ENCODE measurements around the gene CNTNAP4. TPM values are rescaled to one million over a fixed set of nuclear protein-coding genes. Genes with fewer than 3 reads are reported as not detected.

Gene CNTNAP4
- total and polyA plus RNA-seq, 2 of the 8 experiments (the other 6 are each of a cell fraction or from before 2014, with no cell fraction given): not detected

- CTCF ChIA-PET (ENCODE audit: partially characterized antibody): interaction anchor here (1.1 kb wide), 1 partner anchor 59 kb away, joined by 3 read pairs; no protein-coding TSS in a partner anchor
- no peak for FAIRE-seq
- 92% methylated on average over 5 of the region's 5 CpGs; no CpG with 5 or more reads in 1 of the 2 experiments for WGBS, 2 experiments (ENCODE audit: extremely low coverage in 1 of 2, insufficient coverage in 1 of 2, insufficient read length in 1 of 2, insufficient replicate concordance in 2 of 2, low coverage in 1 of 2, low lambda C conversion rate in 2 of 2, missing lambda C conversion rate in 1 of 2)
- TF ChIP-seq RBBP5 (IDR thresholded peaks at IDR 0.05; ENCODE audit: borderline replicate concordance, low read depth, low read length) (no peak), PHF8 (conservative IDR thresholded peaks at IDR 0.05; ENCODE audit: low read depth, low read length) (no peak), JUN (IDR thresholded peaks at IDR 0.05; ENCODE audit: low read depth, low read length) (no peak), NANOG (IDR thresholded peaks at IDR 0.05; ENCODE audit: insufficient read depth, low read depth, low read length, poor library complexity, severe bottlenecking) (no peak), MAFK (IDR thresholded peaks at IDR 0.05; ENCODE audit: low read depth, low read length) (no peak), CBX5 (IDR thresholded peaks at IDR 0.05; ENCODE audit: low read depth, low read length) (no peak), ATF2 (IDR thresholded peaks at IDR 0.05; ENCODE audit: low read length) (no peak), SP4 (IDR thresholded peaks at IDR 0.05; ENCODE audit: low read length) (no peak), POU5F1 (IDR thresholded peaks at IDR 0.05; ENCODE audit: low read depth, low read length) (no peak), E2F6 (IDR thresholded peaks at IDR 0.05) (no peak), POLR2A (IDR thresholded peaks at IDR 0.05; ENCODE audit: control extremely low read depth in 1 of 2, low read depth in 2 of 2, low read length in 2 of 2) (no peak)
Measured at GRCh38 chr16:76532188-76532973, 255.2 kb downstream of the CNTNAP4 start.

More at GRCh38 chr16:76532188-76532973, 255.2 kb downstream of the CNTNAP4 start:
- H3K79me2 ChIP-seq (ENCODE audit: control insufficient read depth in 1 of 2, insufficient read depth in 2 of 2, low read length in 2 of 2): no peaks in the 10 kb centered on the region
- H3K56ac ChIP-seq (replicated peaks; ENCODE audit: insufficient read length, low read depth, low read length): no peak overlapping the region
- no peak overlapping the region for H3K27ac ChIP-seq (ENCODE audit: low read depth, low read length)
- no peak overlapping the region for H2BK12ac ChIP-seq (ENCODE audit: low read depth, low read length)
- no peaks in the 10 kb centered on the region for H3K23me2 ChIP-seq (ENCODE audit: low read depth, low read length)
- H4K20me1 ChIP-seq (replicated peaks in 1 of 2; ENCODE audit: control insufficient read depth in 1 of 2, insufficient read depth in 2 of 2, low read length in 2 of 2): no peaks in the 10 kb centered on the region
- no peak overlapping the region for H2BK20ac ChIP-seq (ENCODE audit: low read length)
- no peak overlapping the region for H2AK5ac ChIP-seq (ENCODE audit: low read depth, low read length)
- H3K18ac ChIP-seq (ENCODE audit: extremely low read depth, low read length): no peak overlapping the region
- no peak overlapping the region for H3K4me3 ChIP-seq (ENCODE audit: extremely low read depth in 1 of 4, insufficient read depth in 2 of 4, low read depth in 3 of 4, low read length in 4 of 4)
- no peak overlapping the region for H2BK120ac ChIP-seq (replicated peaks; ENCODE audit: low read depth, low read length)
- H3K79me1 ChIP-seq (ENCODE audit: low read depth, low read length): no peaks in the 10 kb centered on the region
- no peak overlapping the region for H4K8ac ChIP-seq (ENCODE audit: extremely low read depth, insufficient read depth, low read length)
- peaks cover 0 to 1% (median 0%) of the 10 kb centered on the region in 4 experiments; a peak in 1 of 7 replicates for H3K27me3 ChIP-seq (replicated peaks in 1 of 4; ENCODE audit: control insufficient read depth in 3 of 4, extremely low read depth in 1 of 4, insufficient read depth in 3 of 4, low read length in 3 of 4)
- no peak overlapping the region for H3K14ac ChIP-seq (ENCODE audit: insufficient read length)
- POLR2A ChIA-PET (ENCODE audit: partially characterized antibody): no interaction called here
- H2AFZ ChIP-seq (ENCODE audit: low read length): no peak overlapping the region
- H4K5ac ChIP-seq (ENCODE audit: insufficient read length, low read depth, low read length): no peak overlapping the region
- H3K4me2 ChIP-seq (ENCODE audit: insufficient read depth in 1 of 2, low read depth in 2 of 2, low read length in 2 of 2): no peak overlapping the region
- H4K91ac ChIP-seq (replicated peaks; ENCODE audit: insufficient read length, low read length): no peak overlapping the region
- no peak overlapping the region for H2BK5ac ChIP-seq (ENCODE audit: low read depth, low read length)
- no peak overlapping the region for H3K4ac ChIP-seq (replicated peaks; ENCODE audit: insufficient read length, low read depth, low read length)
- H3K23ac ChIP-seq (ENCODE audit: insufficient read length): no peak overlapping the region
- no peaks in the 10 kb centered on the region for H3K4me1 ChIP-seq (replicated peaks in 1 of 4; ENCODE audit: control insufficient read depth in 3 of 4, insufficient read depth in 4 of 4, low read length in 3 of 4)
- DNase-seq (ENCODE audit: low read depth in 1 of 2, low spot score in 2 of 2): no peak
- no peak overlapping the region for H2BK15ac ChIP-seq (ENCODE audit: low read length)
- no peak overlapping the region for H3K9ac ChIP-seq (replicated peaks in 1 of 4; ENCODE audit: extremely low read depth in 1 of 4, low read depth in 3 of 4, low read length in 3 of 4)
- no peaks in the 10 kb centered on the region for H3K9me3 ChIP-seq (ENCODE audit: insufficient read depth in 2 of 2, low read depth in 1 of 2, low read length in 1 of 2)
- no peaks in the 10 kb centered on the region for H3K36me3 ChIP-seq (ENCODE audit: control insufficient read depth in 2 of 4, insufficient read depth in 4 of 4, low read length in 3 of 4)
